ENCODE data around the gene UCKL1. TPM values are rescaled to one million over a fixed set of nuclear protein-coding genes. Genes with fewer than 3 reads are reported as not detected.

The UCKL1 gene
- total RNA-seq, 1 donor from 2014 or later, result 130 TPM

DNA sequence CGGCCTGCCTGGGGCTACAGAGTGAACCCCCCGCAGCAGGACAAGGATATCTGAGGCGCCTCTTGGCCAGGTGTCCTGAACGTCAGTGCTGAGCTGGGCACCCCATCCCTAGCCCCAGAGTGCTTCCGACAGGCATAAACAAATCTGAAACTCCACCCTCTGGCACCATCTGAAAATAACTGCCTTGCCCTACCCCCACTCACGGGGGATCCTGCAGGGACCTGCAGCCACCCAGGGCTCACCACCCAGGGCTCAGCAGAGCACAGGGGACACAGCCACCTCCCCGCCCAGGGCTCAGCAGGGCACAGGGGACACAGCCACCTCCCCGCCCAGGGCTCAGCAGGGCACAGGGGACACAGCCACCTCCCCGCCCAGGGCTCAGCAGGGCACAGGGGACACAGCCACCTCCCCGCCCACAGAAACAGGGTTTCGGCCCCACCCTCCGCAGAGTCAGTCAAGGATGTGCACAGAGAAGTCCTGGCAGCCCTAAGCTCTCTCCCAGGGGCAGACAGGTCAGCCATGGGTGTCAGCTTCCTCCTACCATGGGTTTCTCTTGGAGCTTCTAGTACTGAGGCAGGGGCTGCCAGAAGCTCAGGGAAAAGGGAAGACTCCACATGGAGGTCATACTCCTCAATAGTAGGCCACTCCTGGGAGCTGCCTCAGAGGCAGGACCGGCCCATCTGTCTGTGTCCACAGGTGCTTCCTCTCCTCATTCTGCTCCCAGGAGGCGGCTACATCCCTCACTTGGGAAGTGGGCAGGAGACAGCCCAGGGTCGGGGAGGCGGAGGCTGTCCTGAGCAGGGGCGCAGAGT, 4.6 kb downstream of the UCKL1 start:
- Mint-ChIP-seq H3K9me3 (ENCODE audit: unreplicated experiment) (peaks cover 8% of the 10 kb centered on the region), H3K4me1 (ENCODE audit: low read depth, unreplicated experiment) (peaks cover 30% of the 10 kb centered on the region), H3K4me3 (ENCODE audit: unreplicated experiment) (no peak overlapping the region), H3K27ac (ENCODE audit: unreplicated experiment) (no peak overlapping the region), H3K27me3 (ENCODE audit: unreplicated experiment) (peaks cover 27% of the 10 kb centered on the region), H3K36me3 (ENCODE audit: unreplicated experiment) (no peaks in the 10 kb centered on the region)
- no peak for DNase-seq
- TF ChIP-seq, protein P1, sequence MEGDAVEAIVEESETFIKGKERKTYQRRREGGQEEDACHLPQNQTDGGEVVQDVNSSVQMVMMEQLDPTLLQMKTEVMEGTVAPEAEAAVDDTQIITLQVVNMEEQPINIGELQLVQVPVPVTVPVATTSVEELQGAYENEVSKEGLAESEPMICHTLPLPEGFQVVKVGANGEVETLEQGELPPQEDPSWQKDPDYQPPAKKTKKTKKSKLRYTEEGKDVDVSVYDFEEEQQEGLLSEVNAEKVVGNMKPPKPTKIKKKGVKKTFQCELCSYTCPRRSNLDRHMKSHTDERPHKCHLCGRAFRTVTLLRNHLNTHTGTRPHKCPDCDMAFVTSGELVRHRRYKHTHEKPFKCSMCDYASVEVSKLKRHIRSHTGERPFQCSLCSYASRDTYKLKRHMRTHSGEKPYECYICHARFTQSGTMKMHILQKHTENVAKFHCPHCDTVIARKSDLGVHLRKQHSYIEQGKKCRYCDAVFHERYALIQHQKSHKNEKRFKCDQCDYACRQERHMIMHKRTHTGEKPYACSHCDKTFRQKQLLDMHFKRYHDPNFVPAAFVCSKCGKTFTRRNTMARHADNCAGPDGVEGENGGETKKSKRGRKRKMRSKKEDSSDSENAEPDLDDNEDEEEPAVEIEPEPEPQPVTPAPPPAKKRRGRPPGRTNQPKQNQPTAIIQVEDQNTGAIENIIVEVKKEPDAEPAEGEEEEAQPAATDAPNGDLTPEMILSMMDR (IDR thresholded peaks at IDR 0.05; ENCODE audit: partially characterized antibody, unreplicated experiment), result no peak

DNA sequence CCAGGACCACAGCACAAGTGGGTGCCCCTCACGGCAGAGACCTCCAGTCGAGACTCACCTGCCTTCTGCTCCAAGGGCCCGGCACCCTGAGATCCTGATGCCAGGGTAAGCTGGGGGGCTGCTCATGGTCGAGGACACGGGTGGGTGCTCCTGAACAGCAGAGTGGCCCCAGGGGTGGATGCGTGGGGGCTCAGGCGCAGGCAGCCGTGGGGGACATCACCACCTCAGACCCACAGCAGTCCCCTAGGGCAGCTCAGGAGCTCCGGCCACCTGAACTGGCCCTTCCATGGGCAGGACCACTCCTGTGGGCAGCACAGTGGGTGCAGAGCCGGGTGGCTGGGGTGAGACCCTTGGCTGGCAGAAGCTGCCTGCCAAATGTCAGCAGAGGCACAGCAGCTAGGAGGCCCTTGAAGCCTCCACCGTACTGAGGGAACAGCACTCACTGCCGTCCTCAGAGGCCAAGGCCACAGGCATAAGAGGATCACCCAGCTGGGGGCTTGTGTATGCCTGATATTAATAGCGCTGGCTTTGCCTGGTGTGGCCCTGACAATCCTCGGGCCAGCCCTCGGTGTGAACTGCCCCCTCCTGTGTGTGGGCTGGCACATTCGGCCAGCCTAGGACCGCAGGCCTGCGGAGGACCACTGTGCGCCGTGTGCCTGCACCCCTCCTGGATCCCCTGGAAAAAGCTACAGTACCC, 5.4 kb downstream of the UCKL1 start:
- Mint-ChIP-seq H3K4me1 (ENCODE audit: low read depth, unreplicated experiment) (peaks cover 30% of the 10 kb centered on the region), H3K27ac (ENCODE audit: unreplicated experiment) (peak overlapping the region; percentile 94), H3K4me3 (ENCODE audit: unreplicated experiment) (peak overlapping the region; percentile 70), H3K27me3 (ENCODE audit: unreplicated experiment) (peaks cover 27% of the 10 kb centered on the region), H3K36me3 (ENCODE audit: unreplicated experiment) (no peaks in the 10 kb centered on the region), H3K9me3 (ENCODE audit: unreplicated experiment) (peaks cover 8% of the 10 kb centered on the region)
- no peak for DNase-seq
- TF ChIP-seq, protein P1 (IDR thresholded peaks at IDR 0.05; ENCODE audit: partially characterized antibody, unreplicated experiment), result no peak

DNA sequence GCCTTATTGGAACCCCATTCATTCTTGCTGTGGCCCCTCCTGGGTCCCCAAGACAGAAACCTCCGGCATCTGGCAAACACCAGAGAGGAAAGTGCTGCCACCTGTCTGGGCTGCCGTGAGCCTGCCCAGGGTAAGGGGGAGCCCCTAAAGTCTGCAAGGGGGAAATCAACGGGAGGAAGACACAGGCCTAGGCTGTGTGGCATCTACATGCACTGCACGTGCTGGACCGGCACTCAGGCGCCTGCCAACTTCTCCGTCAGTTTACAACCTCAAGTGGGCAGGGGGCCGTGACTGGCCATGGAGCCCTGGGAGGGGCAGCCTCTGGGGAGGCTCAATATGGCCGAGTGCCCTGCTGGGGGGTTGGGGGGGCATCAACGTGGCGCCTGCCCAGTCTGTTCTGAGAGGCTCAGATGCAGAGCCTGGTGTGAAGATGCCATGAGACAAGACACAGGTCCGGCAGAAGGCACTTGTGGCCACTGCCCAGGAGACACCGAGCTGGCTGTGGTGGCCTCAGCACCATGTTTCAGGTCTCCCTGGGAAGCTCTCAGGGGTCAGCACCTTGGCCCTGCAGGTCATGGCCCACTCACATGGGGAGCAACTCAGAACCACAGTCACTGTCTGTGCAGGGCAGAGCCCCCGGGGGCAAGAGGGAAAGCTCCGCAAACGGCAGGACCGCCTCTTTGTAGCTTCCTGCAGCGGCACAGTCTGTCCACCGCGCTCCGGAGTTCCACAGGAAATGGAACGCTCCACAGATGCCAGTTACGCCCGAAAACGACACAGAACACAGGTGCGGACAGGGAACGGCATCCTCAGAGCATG, 8.4 kb downstream of the UCKL1 start:
- TF ChIP-seq, protein P1 (IDR thresholded peaks at IDR 0.05; ENCODE audit: partially characterized antibody, unreplicated experiment), result no peak
- peaks cover 23% of the 10 kb centered on the region for H3K4me1 Mint-ChIP-seq (ENCODE audit: low read depth, unreplicated experiment)
- H3K27ac Mint-ChIP-seq (ENCODE audit: unreplicated experiment), result no peak overlapping the region
- H3K36me3 Mint-ChIP-seq (ENCODE audit: unreplicated experiment), result no peaks in the 10 kb centered on the region
- peaks cover 29% of the 10 kb centered on the region for H3K27me3 Mint-ChIP-seq (ENCODE audit: unreplicated experiment)
- no peak for DNase-seq
- no peak overlapping the region for H3K4me3 Mint-ChIP-seq (ENCODE audit: unreplicated experiment)
- peaks cover 8% of the 10 kb centered on the region for H3K9me3 Mint-ChIP-seq (ENCODE audit: unreplicated experiment)

DNA sequence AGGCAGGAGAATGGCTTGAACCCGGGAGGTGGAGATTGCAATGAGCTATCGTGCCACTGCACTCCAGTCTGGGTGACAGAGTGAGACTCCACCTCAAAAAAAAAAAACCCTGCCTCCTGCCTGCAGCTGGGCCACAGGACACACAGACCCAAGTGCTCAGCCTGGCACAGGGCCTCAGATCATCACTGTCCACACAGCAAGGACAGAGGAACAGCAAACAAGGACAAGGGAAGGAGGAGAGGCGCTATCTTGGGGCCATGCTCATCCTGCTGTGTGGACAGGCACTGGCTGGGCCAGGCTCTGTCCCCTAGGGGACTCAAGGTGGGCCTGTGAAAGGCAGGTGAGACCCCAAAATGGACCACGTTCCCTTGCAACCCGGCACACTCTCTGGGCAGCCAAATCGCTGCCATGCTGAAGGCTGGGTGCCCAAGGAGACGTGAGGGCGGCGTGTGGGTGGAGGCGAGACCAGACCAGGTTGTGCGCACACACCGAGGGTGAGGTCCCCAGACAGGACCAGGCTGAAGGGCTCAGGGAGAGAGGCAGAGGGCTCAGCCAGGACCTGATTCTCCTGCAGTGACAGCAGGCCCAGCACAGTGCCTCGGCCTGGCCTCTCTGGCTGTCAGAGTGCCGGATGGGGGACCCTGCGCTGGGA, 9.1 kb downstream of the UCKL1 start:
- H3K4me3 Mint-ChIP-seq (ENCODE audit: unreplicated experiment), result peak overlapping the region; percentile 69
- H3K9me3 Mint-ChIP-seq (ENCODE audit: unreplicated experiment), result peaks cover 8% of the 10 kb centered on the region
- TF ChIP-seq, protein P1 (IDR thresholded peaks at IDR 0.05; ENCODE audit: partially characterized antibody, unreplicated experiment), result no peak
- peaks cover 25% of the 10 kb centered on the region for H3K4me1 Mint-ChIP-seq (ENCODE audit: low read depth, unreplicated experiment)
- DNase-seq, result no peak
- H3K27me3 Mint-ChIP-seq (ENCODE audit: unreplicated experiment), result peaks cover 31% of the 10 kb centered on the region
- no peaks in the 10 kb centered on the region for H3K36me3 Mint-ChIP-seq (ENCODE audit: unreplicated experiment)
- peak overlapping the region; percentile 66 for H3K27ac Mint-ChIP-seq (ENCODE audit: unreplicated experiment)

Measured in glutamatergic neuron (in vitro differentiated cells).